ENCODE measurements around the gene RPS6KA1.

DNA sequence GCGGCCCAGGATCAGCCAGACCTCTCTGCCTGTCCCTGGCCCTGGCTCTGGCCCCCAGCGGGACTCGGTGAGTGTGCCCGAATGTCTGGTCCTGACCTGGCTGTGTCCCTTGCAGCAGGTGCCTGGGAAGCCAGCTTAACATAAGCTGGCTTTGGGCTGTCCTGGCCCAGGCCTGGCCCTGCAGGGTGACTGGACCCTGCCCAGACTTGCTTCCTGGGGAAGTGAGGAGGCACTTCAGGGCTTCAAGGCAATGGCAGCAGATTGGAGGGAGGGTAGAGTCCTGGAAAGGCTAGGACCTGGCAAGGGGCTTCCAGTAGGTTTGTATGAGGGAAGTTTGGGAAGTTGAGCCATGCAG is 16.4 kb downstream of the RPS6KA1 start:
- TF ChIP-seq YY1 (IDR thresholded peaks at IDR 0.05; ENCODE audit: insufficient read depth, insufficient read length) (no peak), ZNF274 (IDR thresholded peaks at IDR 0.05; ENCODE audit: low read depth, low read length) (no peak)
